T47D (cell line): ENCODE measurements around the gene FGFR4.

Source experiments
- DNase-seq, 2 experiments: peaks; one replicate each; pipeline versions ENCODE4 v3.0.0 to v3.0.0-alpha.2; 2011 to 2012; ENCODE audit warnings: low read depth in 1 of 2, low spot score in 1 of 2
- JUND ChIP-seq: IDR thresholded peaks from 2 replicates; pipeline ENCODE4 v1.6.1; 2012; ENCODE audit warnings: low read depth
- in situ Hi-C: cut with HindIII; loops from 2 replicates; pipeline ENCODE4 v1.10.0; 2016; ENCODE audit warnings: low sequenced_read_pairs, low pct_unique_long_range_greater_than_20kb

The FGFR4 gene

DNA sequence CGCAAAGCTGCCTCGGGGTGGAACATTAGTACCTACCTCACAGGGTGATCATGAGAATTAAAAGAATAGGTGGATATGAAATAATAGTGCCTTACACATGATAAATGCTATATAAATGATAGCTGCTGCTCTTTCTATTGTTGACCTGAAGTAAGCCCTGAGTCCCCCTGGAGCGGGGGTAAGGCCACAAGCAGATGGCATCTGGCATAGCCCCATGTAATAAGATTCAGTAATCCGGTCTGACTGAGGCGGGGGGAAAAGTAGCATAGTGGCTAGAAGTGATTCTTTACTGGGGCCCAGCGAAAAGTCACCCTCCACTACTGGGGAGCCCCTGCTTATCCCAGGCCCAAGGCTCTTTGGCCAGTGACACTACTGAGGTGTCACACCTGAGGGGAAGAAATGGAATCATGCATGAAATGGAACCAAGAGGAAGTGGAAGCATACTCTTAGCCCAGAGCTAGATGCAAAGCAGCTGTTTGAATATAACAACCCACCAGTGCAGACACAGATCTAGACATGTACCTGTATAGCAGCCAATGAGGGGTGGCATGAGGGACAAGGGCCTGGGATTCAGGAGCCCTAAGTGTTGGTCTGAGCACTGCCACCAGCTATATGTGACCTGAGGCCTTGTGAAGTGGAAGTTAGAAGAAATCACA, 16.1 kb upstream of the FGFR4 start:
- DNase-seq = no peak
- TF ChIP-seq JUND = no peak
- in situ Hi-C loops = no loop called here

DNA sequence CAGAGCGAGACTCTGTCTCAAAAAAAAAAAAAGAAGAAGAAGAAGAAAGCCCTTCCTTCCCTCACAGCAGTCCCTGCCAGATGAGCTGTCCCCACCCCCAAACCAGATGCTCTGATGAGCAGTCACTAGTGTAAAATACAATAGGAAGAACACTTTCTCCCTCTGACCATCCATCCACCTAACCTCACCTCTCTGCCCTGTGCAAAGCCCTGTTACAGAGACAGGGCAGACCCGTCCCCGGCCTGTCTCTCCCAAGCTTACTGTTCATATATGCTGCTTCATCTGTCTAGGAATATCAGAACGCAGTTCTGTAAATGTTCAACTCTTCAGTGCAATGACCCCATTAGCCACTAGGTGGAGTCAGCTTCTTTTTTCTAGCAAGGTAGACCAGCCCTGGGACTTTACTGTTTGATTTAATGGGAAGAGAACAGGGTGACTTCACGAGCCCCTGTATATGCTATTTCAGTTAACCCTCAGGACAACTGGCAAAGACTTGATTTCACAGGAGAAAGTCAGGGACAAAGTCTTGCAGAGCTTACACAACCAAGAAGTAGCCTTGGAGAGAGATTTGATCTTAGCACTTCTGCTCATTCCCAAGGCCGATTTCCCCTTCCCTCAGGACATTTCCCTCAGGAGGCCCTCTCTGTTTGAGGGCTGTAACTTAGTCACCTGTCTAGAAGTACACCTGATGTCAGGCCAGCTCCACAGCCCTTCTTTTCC, 14.9 kb upstream of the FGFR4 start:
- in situ Hi-C loops = no loop called here
- peak; percentile 57 to 88 for DNase-seq
- no peak for TF ChIP-seq JUND

DNA sequence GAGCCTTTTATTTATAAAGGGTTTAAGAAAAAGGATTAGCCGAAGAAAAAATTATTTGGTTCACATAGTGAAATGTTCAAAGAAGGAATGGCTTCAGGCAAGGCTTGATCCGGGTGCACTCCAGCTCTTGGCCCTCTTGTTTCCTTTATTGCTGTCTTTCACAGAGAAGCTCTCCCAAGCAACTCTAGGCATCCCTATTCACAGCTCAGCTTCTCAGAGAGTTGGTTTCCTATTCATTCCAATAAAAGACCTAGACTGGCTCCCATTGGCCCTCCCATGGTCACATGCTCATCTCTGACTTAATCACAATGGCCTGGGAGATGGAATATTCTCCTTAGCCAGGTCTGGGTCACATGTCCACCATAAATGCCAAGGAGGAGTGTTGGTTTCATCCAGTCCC, 9.4 kb upstream of the FGFR4 start:
- no peak for DNase-seq
- TF ChIP-seq JUND = no peak
- in situ Hi-C loops = no loop called here

- no peak for DNase-seq
- no peak for TF ChIP-seq JUND
- in situ Hi-C loops = no loop called here
Measured at GRCh38 chr5:177079606-177080005, 7.1 kb upstream of the FGFR4 start.

- DNase-seq = no peak
- in situ Hi-C loops = no loop called here
- TF ChIP-seq JUND = no peak
Measured at GRCh38 chr5:177080265-177080664, 6.5 kb upstream of the FGFR4 start.

DNA sequence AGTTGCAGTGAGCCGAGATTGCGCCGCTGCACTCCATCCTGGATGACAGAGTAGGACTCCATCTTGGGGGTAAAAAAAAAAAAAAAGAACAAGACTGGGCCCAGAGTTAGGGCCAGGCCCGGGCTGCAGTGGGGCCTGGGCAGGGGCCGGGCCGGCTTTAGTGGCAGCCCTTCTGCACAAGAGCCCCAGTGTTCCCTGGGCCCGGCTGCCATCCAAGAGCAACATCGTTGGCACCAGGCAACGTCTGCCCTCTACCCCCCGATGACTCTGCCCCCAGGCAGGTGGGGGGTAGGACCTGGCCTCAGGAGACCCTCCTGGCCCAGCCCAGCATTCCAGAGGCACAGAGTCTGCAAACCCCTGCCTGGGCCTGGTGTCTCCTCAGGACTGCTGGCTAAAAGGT, 4.9 kb upstream of the FGFR4 start:
- in situ Hi-C loops = no loop called here
- no peak for TF ChIP-seq JUND
- DNase-seq = no peak

DNA sequence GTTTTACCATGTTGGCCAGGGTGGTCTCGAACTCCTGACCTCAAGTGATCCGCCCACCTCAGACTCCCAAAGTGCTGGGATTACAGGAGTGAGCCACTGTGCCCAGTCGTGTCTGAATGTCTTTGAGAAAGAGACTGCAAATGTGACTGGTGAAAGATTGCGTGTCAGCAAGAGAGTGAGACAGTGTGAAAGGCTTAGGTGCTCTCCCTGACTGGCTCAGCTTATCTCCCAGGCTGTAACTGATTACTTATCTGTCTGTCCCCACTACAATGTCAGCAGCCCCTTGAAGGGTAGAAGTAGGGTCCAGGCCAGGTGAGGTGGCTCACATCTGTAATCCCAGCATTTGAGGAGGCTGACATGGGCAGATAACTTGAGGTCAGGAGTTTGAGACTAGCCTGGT, 3.4 kb upstream of the FGFR4 start:
- TF ChIP-seq JUND = no peak
- in situ Hi-C loops = no loop called here
- no peak for DNase-seq

DNA sequence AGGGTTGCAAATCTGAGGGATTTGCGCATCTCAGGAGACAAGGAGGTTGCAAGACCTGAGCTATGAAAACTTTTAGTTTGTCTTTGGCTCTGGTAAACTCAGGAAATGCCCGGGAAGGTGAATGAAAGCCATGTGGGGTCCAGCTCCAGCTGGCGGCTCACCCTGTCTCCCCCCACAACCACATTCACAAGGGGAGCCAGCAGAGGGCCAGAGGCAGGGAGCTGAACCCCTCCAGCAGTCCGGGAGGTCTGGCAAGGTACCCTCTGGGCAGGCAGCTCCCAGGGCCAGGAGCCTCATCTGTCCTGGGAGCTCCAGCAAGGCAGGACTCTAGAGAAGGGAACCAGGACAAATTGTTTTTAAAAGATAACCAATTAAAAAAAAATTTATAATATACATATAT, 2.5 kb upstream of the FGFR4 start:
- in situ Hi-C loops = no loop called here
- DNase-seq = no peak
- TF ChIP-seq JUND = no peak

GRCh38 chr5:177085985-177086653, 596 bp upstream of the FGFR4 start:
- in situ Hi-C loops = no loop called here
- no peak for DNase-seq
- TF ChIP-seq JUND = no peak

DNA sequence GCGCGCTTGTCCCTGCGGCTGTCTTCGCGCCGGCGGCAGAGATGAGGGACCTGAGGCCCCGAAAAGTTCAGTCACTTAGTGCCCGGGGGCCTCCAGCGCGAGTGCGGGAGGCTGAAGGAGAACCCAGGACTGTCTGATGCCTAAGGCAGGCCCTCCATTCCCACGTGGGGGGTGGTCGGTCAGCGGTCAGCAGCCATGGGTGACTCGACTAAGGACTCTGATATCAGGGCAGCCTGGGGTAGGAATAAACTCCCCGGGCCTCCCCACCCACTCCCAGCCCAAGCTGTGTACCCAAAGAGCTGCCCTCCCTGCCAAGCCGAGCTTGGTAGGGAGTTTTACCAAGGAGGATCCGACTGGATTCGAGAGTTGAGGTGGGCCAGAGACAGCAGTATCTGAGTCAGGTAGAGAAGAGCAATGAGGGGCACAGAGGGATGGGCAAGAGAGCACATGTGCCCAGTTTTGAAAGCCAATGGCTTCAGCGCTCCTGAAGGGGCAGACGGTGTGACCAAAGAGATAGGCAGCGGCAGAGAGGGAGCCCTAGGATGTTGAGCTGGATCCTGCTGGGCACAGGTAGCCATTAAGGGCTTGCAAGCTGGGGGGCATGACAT, 787 bp downstream of the FGFR4 start:
- no peak for DNase-seq
- TF ChIP-seq JUND = no peak
- in situ Hi-C loops = no loop called here

GRCh38 chr5:177089127-177089526, 2.4 kb downstream of the FGFR4 start:
- in situ Hi-C loops = no loop called here
- DNase-seq = no peak
- no peak for TF ChIP-seq JUND

GRCh38 chr5:177089825-177090641, 3.3 kb downstream of the FGFR4 start:
- in situ Hi-C loops = no loop called here
- DNase-seq = no peak
- no peak for TF ChIP-seq JUND
